ENCODE measurements around the gene MLH1.

Gene MLH1

DNA sequence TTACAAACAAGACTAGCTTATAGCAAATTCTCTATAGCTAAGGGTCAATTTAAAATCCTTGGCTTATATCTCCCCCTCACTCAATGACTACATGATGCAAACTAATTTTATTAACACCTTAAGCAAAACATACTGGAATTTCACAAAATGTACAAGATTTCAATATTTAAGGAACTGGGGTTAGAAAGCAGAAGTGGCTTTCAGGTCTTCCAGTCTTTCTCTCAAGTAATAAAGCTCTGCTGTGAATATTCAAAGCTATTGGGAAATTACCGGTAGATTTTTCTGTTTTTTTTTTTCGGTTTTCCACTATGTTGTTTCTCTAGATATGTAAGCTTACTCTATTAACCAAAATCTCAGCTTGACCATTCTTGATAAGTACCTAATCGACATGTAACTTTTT lies 4.3 kb upstream of the MLH1 start:
- no peak for TF ChIP-seq CTCF (IDR thresholded peaks at IDR 0.05)

DNA sequence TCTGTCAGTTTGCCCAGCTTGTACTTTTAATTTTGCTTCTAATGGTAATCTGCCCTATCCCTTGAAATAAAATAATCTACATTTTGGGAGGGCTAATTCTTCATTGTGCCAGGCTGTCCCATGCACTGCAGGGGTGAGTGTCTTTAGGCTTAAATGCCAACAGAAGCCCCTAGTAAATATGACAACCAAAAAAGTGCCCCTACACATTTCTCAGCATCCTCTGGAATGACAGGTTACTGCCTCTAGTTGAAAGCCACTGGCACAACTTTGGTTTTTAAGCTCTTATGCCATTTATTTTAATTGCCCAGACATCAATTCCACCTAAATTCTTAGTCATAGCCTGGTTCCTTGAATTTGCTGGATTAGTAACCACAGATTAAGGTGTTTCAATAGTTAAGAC lies 3.8 kb upstream of the MLH1 start:
- TF ChIP-seq CTCF (IDR thresholded peaks at IDR 0.05): no peak

DNA sequence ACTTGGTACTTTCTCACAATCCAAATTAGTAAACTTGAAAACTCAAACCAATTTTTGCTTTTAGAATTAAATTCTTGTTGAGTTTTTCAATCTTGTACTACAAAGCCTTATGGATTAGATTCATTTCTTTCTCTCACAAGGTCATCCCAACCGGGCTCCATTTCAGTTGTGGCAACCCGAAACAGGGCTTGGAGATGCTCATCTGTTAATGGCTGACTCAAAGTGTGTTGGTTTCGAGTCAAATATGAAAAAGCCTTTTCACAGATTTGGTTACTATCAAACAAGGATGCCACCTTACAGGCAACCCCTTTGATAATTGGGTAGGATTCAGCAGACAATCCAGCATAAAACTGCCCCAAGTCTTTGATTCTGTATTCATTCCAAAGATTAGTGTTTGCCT lies 2.2 kb upstream of the MLH1 start:
- TF ChIP-seq CTCF (IDR thresholded peaks at IDR 0.05): no peak

GRCh38 chr3:36991923-36992805 lies 1.2 kb upstream of the MLH1 start:
- TF ChIP-seq CTCF (IDR thresholded peaks at IDR 0.05): no peak

GRCh38 chr3:36992806-36993325 lies 452 bp upstream of the MLH1 start, which contains the start of gene EPM2AIP1:
Gene EPM2AIP1 (minus strand): TSS chr3:36993131. CDS start chr3:36993077, 54 bp downstream.
- no peak; the same call in 1 of the 2 replicates for TF ChIP-seq CTCF (IDR thresholded peaks at IDR 0.05)

DNA sequence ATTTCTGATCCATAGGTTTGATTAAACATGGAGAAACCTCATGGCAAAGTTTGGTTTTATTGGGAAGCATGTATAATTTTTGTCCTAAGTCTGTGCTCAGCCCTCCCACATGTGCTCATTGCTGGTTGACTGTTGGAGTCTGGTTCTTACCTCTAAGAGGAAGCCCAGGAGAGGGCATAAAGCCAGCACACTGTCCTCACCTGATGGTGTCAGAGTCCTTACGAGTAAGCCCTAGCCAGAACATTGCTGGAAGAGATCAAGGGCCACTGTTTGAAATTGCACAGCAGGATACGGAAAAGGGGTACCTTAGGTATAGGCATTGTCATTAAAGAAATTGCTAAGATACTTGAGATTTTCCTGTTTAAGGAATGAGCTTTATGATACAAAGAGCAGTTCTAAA lies 21.3 kb downstream of the MLH1 start:
- TF ChIP-seq CTCF (IDR thresholded peaks at IDR 0.05): no peak

- no peak for TF ChIP-seq CTCF (IDR thresholded peaks at IDR 0.05)
Measured at GRCh38 chr3:37015642-37016041, 22.3 kb downstream of the MLH1 start.

All from LNCAP (cell line).